Nephron progenitor cell (in vitro differentiated cells): Measurements from ENCODE around the gene PCDHGB7.
"Not testable (repeated sequence)": the region's sequence is repeated elsewhere in the genome, so short reads cannot be mapped to it uniquely, and the experiment has no call there.

Experiments
- DNase-seq: peaks from one replicate; pipeline ENCODE4 v3.0.0; 2021
- H3K27ac Mint-ChIP-seq: 2 replicates; pipeline ENCODE4 v1.8.0; 2021; ENCODE audit warnings: mild to moderate bottlenecking, moderate library complexity, mixed read lengths
- H3K27me3 Mint-ChIP-seq: 2 replicates; pipeline ENCODE4 v1.8.0; 2021; ENCODE audit warnings: mild to moderate bottlenecking, low read depth, mixed read lengths; ENCODE audit not compliant: poor library complexity
- H3K36me3 Mint-ChIP-seq: 2 replicates; pipeline ENCODE4 v1.8.0; 2021; ENCODE audit warnings: low read depth, mixed read lengths
- H3K4me1 Mint-ChIP-seq: 2 replicates; pipeline ENCODE4 v1.8.0; 2021; ENCODE audit warnings: mixed read lengths
- H3K4me3 Mint-ChIP-seq: 2 replicates; pipeline ENCODE4 v1.8.0; 2021; ENCODE audit warnings: mild to moderate bottlenecking, moderate library complexity, mixed read lengths
- H3K9me3 Mint-ChIP-seq: 2 replicates; pipeline ENCODE4 v1.8.0; 2021; ENCODE audit warnings: mild to moderate bottlenecking, moderate library complexity, mixed read lengths
- TF ChIP-seq, protein P1 (sequence below): fragments of 200-600 bp; sonication (generic); IDR thresholded peaks from 2 replicates; pipeline ENCODE4 v1.5.0; 2021; ENCODE audit warnings: antibody characterized with exemption

The PCDHGB7 gene

DNA sequence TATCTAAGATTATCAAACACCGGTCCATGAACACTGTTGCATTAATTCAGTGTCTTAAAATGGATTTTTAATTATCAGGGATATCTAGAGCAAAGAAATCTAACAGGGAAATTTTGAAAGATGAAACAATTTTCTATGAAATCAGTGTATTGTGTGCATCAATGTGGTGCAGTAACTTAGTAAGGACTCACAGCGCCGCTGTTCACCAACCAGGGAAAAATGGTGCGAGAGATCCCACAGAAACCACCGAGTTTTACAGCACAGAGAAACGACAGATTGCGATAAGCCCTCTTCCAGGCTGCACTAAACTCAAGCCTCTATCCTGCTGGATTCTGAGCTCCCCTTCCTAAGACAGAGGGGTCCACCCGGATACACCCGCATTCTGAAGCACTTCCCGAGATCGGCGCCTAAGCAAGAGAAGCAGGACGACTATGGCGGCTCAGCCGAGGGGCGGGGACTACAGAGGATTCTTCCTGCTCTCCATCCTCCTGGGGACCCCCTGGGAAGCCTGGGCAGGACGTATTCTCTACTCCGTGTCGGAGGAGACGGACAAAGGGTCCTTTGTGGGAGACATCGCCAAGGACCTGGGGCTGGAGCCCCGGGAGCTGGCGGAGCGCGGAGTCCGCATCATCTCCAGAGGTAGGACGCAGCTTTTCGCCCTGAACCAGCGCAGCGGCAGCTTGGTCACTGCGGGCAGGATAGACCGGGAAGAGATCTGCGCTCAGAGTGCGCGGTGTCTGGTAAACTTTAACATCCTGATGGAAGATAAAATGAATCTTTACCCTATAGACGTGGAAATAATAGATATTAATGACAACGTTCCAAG, 34.8 kb upstream of the PCDHGB7 start, which contains the start of gene PCDHGA7:
Gene PCDHGA7, plus strand, starts transcription at position 274 of the 826 bp plus-strand sequence. Its CDS starts 158 bp downstream, at position 432.
- TF ChIP-seq, protein P1, sequence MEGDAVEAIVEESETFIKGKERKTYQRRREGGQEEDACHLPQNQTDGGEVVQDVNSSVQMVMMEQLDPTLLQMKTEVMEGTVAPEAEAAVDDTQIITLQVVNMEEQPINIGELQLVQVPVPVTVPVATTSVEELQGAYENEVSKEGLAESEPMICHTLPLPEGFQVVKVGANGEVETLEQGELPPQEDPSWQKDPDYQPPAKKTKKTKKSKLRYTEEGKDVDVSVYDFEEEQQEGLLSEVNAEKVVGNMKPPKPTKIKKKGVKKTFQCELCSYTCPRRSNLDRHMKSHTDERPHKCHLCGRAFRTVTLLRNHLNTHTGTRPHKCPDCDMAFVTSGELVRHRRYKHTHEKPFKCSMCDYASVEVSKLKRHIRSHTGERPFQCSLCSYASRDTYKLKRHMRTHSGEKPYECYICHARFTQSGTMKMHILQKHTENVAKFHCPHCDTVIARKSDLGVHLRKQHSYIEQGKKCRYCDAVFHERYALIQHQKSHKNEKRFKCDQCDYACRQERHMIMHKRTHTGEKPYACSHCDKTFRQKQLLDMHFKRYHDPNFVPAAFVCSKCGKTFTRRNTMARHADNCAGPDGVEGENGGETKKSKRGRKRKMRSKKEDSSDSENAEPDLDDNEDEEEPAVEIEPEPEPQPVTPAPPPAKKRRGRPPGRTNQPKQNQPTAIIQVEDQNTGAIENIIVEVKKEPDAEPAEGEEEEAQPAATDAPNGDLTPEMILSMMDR: no peak
- Mint-ChIP-seq H3K9me3 (peaks cover 85% of the 10 kb centered on the region), H3K4me1 (no peaks in the 10 kb centered on the region), H3K27me3 (no peaks in the 10 kb centered on the region), H3K4me3 (no peak within 1 kb of the TSS), H3K27ac (no peak within 1 kb of the TSS), H3K36me3 (peaks cover 25% of the 10 kb centered on the region)
- no peak for DNase-seq

DNA sequence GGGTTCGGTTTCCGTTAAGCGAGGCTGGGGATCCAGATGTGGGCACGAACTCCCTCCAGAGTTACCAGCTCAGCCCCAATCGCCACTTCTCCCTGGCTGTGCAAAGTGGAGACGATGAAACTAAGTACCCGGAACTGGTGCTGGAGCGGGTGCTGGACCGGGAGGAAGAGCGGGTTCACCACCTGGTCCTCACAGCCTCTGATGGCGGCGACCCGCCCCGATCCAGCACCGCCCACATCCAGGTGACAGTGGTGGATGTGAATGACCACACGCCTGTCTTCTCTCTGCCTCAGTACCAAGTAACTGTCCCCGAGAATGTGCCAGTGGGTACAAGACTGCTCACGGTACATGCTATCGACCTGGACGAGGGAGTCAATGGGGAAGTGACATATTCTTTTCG, 34.1 kb upstream of the PCDHGB7 start:
- no peaks in the 10 kb centered on the region for H3K27me3 Mint-ChIP-seq
- peaks cover 84% of the 10 kb centered on the region for H3K9me3 Mint-ChIP-seq
- H3K27ac Mint-ChIP-seq: no peak overlapping the region
- peaks cover 27% of the 10 kb centered on the region for H3K36me3 Mint-ChIP-seq
- H3K4me1 Mint-ChIP-seq: no peaks in the 10 kb centered on the region
- DNase-seq: no peak
- TF ChIP-seq, protein P1: no peak
- no peak overlapping the region for H3K4me3 Mint-ChIP-seq

DNA sequence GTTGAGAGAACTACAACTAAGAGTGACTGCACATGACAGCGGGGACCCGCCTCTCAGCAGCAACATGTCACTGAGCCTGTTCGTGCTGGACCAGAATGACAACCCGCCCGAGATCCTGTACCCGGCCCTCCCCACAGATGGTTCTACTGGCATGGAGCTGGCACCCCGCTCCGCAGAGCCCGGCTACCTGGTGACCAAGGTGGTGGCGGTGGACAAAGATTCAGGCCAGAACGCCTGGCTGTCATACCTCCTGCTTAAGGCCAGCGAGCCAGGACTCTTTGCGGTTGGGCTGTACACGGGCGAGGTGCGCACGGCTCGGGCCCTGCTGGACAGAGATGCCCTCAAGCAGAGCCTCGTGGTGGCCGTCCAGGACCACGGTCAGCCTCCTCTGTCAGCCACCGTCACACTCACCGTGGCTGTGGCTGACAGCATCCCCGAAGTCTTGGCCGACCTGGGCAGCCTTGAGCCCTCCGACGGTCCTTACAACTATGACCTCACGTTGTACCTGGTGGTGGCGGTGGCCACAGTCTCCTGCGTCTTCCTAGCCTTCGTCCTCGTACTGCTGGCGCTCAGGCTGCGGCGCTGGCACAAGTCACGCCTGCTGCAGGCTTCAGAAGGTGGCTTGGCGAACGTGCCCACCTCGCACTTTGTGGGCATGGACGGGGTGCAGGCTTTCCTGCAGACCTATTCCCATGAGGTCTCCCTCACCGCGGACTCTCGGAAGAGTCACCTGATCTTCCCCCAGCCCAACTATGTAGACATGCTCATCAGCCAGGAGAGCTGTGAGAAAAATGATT, 32.8 kb upstream of the PCDHGB7 start:
- H3K9me3 Mint-ChIP-seq: peaks cover 86% of the 10 kb centered on the region
- no peak overlapping the region for H3K27ac Mint-ChIP-seq
- TF ChIP-seq, protein P1: no peak
- no peaks in the 10 kb centered on the region for H3K4me1 Mint-ChIP-seq
- DNase-seq: no peak
- peaks cover under 1% of the 10 kb centered on the region for H3K27me3 Mint-ChIP-seq
- H3K4me3 Mint-ChIP-seq: no peak overlapping the region
- H3K36me3 Mint-ChIP-seq: peaks cover 38% of the 10 kb centered on the region

DNA sequence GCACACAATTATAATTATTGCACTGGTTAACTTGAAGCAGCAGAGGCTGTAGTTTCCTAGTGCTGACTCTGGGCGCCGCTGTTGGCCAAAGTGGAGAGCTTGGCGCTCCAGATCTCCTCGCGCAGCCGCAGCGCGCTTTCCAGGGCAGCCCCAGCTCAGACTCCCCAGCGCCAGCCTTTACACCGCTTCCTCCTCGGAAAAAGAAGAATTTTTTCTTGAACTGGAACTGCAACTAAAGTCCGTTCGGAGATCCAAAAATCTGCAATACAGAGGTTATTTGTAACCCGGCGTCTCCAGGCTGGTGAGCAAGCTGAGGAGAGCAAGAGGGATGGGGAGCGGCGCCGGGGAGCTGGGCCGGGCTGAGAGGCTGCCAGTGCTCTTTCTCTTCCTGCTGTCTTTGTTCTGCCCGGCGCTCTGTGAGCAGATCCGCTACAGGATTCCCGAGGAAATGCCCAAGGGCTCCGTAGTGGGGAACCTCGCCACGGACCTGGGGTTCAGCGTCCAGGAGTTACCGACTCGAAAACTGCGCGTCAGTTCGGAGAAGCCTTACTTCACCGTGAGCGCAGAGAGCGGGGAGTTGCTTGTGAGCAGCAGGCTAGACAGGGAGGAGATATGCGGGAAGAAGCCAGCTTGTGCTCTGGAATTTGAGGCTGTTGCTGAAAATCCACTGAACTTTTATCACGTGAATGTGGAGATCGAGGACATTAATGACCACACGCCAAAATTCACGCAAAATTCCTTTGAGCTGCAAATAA, 29.7 kb upstream of the PCDHGB7 start, which contains the start of gene PCDHGB4:
Gene PCDHGB4, plus strand, starts transcription at position 142 of the 755 bp plus-strand sequence. Its CDS starts 187 bp downstream, at position 329.
- peaks cover 96% of the 10 kb centered on the region for H3K9me3 Mint-ChIP-seq
- TF ChIP-seq, protein P1: peak; percentile 50

DNA sequence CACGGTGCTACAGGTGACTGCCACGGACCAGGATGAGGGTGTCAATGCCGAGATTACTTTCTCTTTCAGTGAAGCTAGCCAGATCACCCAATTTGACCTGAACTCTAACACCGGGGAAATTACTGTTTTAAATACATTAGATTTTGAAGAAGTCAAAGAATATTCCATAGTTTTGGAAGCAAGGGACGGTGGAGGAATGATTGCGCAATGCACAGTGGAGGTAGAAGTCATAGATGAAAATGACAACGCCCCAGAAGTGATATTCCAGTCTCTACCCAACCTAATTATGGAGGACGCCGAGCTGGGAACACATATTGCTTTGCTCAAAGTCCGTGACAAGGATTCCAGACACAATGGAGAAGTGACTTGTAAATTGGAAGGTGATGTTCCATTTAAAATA, 28.8 kb upstream of the PCDHGB7 start:
- Mint-ChIP-seq H3K36me3 (peaks cover 64% of the 10 kb centered on the region), H3K9me3 (peaks cover 96% of the 10 kb centered on the region), H3K4me1 (no peaks in the 10 kb centered on the region), H3K4me3 (no peak overlapping the region), H3K27ac (no peak overlapping the region), H3K27me3 (peaks cover 3% of the 10 kb centered on the region)
- TF ChIP-seq, protein P1: no peak
- no peak for DNase-seq

More for the DNA sequence above, 29.7 kb upstream of the PCDHGB7 start, which contains the start of gene PCDHGB4:
- not testable (repeated sequence) for H3K27ac Mint-ChIP-seq, H3K4me1 Mint-ChIP-seq, H3K27me3 Mint-ChIP-seq
- peak; percentile 30 for DNase-seq
- H3K36me3 Mint-ChIP-seq: peaks cover 60% of the 10 kb centered on the region
- H3K4me3 Mint-ChIP-seq: peak within 1 kb of the TSS; percentile 78
